GM18870 (cell line): ENCODE results near the gene KLF8.
A peak's percentile ranks its signal among the peaks of the same experiment; 100 is the strongest.
"Not testable (repeated sequence)": the region's sequence is repeated elsewhere in the genome, so short reads cannot be mapped to it uniquely, and the experiment has no call there.

Experiments used
- ATAC-seq: cut with Tn5 transposase; IDR thresholded peaks from one replicate; pipeline ENCODE4 v1.9.1; 2021; ENCODE audit warnings: moderate library complexity; ENCODE audit not compliant: unreplicated experiment

Gene KLF8

GRCh38 chrX:56232221-56233082, at the start of gene KLF8:
Gene KLF8, plus strand, starts transcription at chrX:56232356. Its CDS starts 979 bp downstream, at chrX:56233335.
- ATAC-seq: peak; percentile 37

GRCh38 chrX:56206945-56207344, 25.2 kb upstream of the KLF8 start:
- not testable (repeated sequence) for ATAC-seq

GRCh38 chrX:56211701-56212100, 20.5 kb upstream of the KLF8 start:
- ATAC-seq: no peak

DNA sequence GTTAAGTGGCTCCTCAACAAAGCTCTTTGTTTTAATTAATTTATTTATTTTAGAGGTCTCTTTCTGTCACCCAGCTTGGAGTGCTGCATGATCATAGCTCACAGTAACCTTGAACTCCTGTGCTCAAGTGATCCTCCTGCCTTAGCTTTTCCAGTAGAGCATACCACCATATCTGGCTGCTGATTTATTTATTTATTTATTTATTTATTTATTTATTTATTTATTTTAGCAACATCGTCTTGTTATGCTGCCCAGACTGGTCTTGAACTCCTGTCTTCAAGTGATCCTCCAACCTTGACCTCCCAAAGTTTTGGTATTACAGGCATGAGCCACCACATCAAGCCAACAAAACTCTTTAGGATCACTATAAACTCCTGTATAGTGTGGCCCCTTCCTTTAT, 15.8 kb upstream of the KLF8 start:
- no peak for ATAC-seq

GRCh38 chrX:56219700-56220099, 12.5 kb upstream of the KLF8 start:
- ATAC-seq: no peak

- ATAC-seq: no peak
Measured at GRCh38 chrX:56221101-56221500, 11.1 kb upstream of the KLF8 start.

GRCh38 chrX:56222473-56223000, 9.6 kb upstream of the KLF8 start:
- no peak for ATAC-seq

DNA sequence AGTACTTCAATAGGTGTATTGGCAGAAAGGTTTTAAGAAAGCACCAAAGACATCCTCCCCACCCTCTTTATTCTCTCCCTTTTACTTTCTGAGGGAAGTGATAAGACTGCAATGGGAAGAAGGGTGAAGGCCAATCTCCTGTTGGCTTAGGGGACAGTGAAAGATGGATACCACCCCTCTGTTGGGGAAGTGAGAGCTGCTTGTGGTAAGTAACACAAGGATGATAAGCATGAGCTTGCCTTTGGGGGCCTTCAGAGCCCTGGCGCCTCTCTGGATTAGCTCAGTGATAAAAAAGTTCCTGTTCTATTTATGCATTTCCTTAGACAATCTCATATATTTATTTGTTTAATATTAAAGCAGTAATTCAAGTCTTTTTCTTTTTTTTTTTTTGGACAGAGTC, 5.2 kb upstream of the KLF8 start:
- ATAC-seq: no peak

- ATAC-seq: no peak
Measured at GRCh38 chrX:56228914-56229313, 3.2 kb upstream of the KLF8 start.

DNA sequence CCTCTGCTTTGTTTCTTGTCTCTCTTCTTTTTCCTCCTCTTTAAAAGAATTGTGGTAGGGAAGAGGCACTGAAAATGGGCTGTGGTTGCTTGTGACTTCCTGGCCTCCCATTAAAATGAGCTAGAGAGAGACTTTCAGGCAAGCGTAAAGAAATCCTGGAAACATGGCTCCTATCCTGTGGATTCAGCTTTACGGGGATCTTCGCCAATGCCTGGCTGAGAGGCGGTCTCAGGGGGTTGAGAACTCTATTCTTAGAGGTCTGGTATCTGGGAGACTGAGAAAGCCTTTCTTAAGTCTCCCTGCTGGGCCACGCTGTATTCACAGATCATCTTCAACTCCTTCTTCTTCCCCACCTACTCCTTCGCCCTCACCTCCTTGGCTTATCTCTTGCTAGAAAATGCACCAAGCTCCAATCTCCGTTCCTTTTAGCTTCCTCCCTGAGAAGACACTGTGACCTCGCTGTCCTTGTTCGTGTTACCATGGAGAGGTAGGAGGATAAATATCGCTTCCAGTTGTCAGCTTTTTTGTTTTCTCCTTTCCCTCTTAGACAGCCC, 542 bp upstream of the KLF8 start:
- no peak for ATAC-seq

DNA sequence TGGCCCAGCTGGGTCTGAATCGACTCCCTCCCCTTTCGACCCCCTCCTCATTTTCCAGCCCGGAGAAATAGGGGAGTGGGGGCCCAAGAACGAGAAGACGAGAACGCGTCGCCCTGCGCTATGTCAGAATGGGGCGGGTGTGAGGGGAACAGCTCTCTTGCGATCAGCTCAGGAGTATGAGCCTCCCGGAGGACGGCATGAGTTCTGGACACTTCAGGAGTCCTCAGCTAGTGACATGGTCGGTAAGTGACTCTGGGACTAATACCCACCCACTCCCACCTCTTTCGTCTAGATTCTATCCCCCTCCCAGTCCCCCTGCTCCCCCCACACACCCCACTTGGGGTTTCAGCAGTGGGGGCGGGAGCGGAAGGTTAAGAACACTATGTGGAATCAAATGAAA, 944 bp downstream of the KLF8 start:
- no peak for ATAC-seq

DNA sequence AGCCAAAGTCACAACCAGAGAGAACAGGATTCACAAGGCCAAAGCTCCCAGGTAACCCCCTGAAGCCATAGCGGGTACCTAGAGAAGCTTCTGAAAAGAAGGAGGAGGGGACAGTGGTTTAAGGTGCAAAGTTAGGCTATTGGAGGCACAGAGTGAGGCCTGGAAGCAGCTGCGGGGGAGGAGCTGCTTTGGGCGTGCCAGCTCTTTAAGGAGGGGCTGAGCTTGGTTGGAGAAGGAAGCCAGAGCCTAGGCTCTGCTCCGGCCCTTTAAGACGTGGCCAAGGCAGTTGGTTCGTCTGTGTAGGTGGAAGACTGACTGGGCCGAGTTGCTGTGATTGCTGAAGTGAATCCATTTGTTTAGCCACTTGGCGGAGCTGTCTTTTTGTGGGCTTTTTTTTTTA, 1.5 kb downstream of the KLF8 start:
- peak; percentile 86 for ATAC-seq

GRCh38 chrX:56248492-56248891, 16.3 kb downstream of the KLF8 start:
- ATAC-seq: peak; percentile 92

GRCh38 chrX:56253832-56254703, 21.9 kb downstream of the KLF8 start:
- no peak for ATAC-seq

GRCh38 chrX:56268888-56269287, 36.7 kb downstream of the KLF8 start:
- peak; percentile 92 for ATAC-seq

GRCh38 chrX:56278692-56279091, 46.5 kb downstream of the KLF8 start:
- ATAC-seq: no peak

- ATAC-seq: no peak
Measured at GRCh38 chrX:56279863-56280262, 47.7 kb downstream of the KLF8 start.

- ATAC-seq: no peak
Measured at GRCh38 chrX:56281789-56282188, 49.6 kb downstream of the KLF8 start.

DNA sequence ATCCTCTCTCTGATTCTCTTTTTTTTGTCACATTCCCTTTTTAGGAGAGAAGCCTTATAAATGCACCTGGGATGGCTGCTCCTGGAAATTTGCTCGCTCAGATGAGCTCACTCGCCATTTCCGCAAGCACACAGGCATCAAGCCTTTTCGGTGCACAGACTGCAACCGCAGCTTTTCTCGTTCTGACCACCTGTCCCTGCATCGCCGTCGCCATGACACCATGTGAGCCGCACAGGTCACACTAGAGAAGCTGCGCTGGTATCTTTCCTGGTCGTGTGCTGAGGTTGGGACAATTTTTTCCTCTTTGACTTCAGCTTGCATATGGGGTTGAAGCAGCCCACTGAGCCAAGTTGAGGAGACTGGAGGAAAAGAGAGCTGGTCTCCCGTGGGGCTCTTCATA, 52.1 kb downstream of the KLF8 start:
- no peak for ATAC-seq

DNA sequence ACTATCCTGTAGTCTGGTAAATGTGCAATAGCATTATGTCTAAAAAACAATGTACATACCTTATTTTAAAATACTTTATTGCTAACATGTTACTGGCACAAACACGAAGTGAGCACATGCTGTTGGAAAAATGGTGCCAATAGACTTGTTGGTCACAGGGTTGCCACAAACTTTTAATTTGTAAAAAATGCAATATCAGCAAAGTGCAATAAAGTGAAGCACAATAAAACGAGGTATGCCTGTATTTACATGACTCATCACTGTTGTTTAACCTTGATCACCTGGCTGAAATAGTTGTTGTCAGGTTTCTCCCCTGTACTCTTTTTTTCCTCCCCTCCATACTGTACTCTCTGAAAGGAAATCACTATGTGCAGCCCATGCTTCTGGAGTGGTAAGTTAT, 56.5 kb downstream of the KLF8 start:
- ATAC-seq: no peak

DNA sequence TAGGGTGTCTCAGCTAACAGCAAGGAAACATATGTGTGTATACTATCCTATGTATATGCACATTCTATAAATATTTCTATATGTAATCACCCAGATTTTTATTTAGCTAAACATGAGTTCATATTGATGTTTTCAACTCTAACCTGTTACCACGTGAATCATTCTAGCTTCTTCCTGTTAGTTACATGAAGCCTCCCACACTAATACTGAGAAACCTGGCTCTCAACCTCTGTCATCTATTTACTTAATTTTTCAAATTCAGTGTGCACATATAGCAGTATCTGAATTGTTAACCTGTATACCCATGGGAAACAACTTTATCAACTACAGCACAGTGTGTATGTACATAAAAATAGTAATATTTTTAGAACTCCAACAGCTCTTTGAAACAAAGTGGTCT, 57.3 kb downstream of the KLF8 start:
- no peak for ATAC-seq
